ENCODE results near the gene ARF6. TPM values are rescaled to one million over a fixed set of nuclear protein-coding genes. Genes with fewer than 3 reads are reported as not detected.

The ARF6 gene
- total RNA-seq, 1 donor, result 58.6 TPM

DNA sequence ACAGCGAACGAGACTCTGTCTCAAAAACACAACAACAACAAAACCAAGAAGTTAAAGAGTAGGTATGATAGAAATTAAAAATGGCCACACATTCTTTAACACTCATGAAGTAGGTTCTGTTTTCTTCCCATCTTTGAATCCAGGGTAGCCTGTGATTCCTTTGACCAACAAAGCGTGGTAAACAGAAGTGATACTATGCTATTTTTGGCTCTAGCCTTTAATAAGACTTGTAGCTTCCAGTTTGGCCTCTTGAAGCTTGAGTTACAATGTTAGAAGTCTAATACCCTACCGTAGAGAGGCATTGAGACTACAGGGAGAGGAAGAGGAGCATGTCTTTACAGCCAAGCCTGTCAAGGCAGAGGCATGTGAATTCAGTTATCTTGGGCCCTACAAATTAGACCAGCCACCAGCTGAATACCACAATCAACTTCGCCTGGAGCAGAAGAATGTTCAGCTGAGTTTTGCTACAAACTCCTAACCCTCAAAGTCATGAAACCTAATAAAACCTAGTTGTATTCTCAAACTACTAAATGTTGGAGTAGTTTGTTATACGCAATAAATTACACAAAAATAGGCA is 35.4 kb upstream of the ARF6 start:
- no peaks in the 10 kb centered on the region for H3K9me3 ChIP-seq (ENCODE audit: low read depth, low read length)
- peak overlapping the region; percentile 13 for H2AFZ ChIP-seq (ENCODE audit: low read length)

DNA sequence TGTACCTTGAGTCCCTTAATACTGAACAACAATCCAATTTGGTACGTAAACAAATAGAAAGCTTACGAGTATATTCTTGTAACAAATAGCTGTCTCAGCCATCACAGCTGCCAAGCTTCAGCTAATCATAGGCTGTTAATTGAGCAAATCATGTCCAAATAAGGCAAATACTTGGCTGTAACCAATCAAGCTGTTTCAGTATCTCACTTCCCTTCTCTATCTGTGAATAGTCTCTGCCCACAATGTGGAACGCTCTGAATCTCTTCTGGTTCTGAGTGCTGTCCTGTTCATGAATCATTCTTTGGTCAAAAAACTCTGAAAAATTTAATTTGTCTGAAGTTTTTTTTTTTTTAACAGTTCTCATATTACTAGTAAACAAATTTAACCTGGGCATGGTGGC is 34.5 kb upstream of the ARF6 start:
- Histone ChIP-seq H3K4me1 (ENCODE audit: insufficient read depth, low read length) (peaks cover 11% of the 10 kb centered on the region), H4K20me1 (ENCODE audit: insufficient read depth, low read length) (no peaks in the 10 kb centered on the region), H3K9me3 (ENCODE audit: low read depth, low read length) (no peaks in the 10 kb centered on the region), H2AFZ (ENCODE audit: low read length) (no peak overlapping the region), H3K27ac (ENCODE audit: low read depth, low read length) (no peak overlapping the region), H3K36me3 (ENCODE audit: insufficient read depth, low read length) (no peaks in the 10 kb centered on the region), H3K4me3 (ENCODE audit: insufficient read depth, low read length) (no peak overlapping the region), H3K27me3 (ENCODE audit: insufficient read depth, low read length) (no peaks in the 10 kb centered on the region), H3K4me2 (ENCODE audit: insufficient read depth, low read length) (no peak overlapping the region), H3K79me2 (ENCODE audit: insufficient read depth, low read length) (no peaks in the 10 kb centered on the region)
- TF ChIP-seq, protein P1, sequence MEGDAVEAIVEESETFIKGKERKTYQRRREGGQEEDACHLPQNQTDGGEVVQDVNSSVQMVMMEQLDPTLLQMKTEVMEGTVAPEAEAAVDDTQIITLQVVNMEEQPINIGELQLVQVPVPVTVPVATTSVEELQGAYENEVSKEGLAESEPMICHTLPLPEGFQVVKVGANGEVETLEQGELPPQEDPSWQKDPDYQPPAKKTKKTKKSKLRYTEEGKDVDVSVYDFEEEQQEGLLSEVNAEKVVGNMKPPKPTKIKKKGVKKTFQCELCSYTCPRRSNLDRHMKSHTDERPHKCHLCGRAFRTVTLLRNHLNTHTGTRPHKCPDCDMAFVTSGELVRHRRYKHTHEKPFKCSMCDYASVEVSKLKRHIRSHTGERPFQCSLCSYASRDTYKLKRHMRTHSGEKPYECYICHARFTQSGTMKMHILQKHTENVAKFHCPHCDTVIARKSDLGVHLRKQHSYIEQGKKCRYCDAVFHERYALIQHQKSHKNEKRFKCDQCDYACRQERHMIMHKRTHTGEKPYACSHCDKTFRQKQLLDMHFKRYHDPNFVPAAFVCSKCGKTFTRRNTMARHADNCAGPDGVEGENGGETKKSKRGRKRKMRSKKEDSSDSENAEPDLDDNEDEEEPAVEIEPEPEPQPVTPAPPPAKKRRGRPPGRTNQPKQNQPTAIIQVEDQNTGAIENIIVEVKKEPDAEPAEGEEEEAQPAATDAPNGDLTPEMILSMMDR (IDR thresholded peaks at IDR 0.05; ENCODE audit: extremely low read depth, low read depth, low read length), result no peak
- no peak for DNase-seq (ENCODE audit: insufficient read length, low spot score, missing footprints)

More for the DNA sequence above, 35.4 kb upstream of the ARF6 start:
- Histone ChIP-seq H3K36me3 (ENCODE audit: insufficient read depth, low read length) (no peaks in the 10 kb centered on the region), H3K4me2 (ENCODE audit: insufficient read depth, low read length) (no peak overlapping the region), H3K27ac (ENCODE audit: low read depth, low read length) (no peak overlapping the region), H3K79me2 (ENCODE audit: insufficient read depth, low read length) (peaks cover 2% of the 10 kb centered on the region), H4K20me1 (ENCODE audit: insufficient read depth, low read length) (peaks cover under 1% of the 10 kb centered on the region), H3K4me3 (ENCODE audit: insufficient read depth, low read length) (no peak overlapping the region), H3K27me3 (ENCODE audit: insufficient read depth, low read length) (no peaks in the 10 kb centered on the region), H3K4me1 (ENCODE audit: insufficient read depth, low read length) (peaks cover 7% of the 10 kb centered on the region)
- DNase-seq (ENCODE audit: insufficient read length, low spot score, missing footprints), result no peak
- TF ChIP-seq, protein P1 (IDR thresholded peaks at IDR 0.05; ENCODE audit: extremely low read depth, low read depth, low read length), result no peak

DNA sequence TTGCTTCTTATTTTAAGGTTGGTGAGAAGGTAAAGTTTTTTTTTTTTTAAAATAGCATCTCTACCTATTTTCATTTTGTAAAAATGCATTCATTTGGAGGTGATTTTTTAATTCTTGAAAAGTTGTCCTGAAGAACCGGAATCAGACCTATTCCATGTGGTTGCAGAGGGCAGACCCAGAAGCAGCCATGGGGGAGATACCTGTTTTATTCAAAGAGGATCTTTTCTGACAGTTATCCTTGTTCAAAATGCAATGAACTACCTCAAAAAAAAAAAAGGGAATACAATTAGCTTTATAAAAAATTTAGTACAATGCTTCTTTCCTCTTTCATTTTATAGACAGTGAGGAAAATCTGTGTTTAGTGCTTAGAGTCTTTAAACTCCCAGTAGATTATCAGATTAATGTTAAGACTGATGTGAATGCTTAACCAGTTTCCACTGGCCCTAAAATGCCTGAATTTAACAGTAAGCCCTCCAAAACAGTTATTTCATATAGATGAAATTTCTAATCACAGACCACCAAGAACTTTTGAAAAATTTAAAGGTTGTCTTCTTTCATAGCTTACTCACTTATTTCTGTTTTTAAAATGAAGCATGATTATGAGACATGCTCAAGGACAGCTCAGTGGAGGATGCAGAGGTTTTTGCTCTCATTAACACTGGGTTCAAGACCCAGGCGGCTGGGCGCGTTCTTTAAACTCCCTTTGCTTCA is 31.7 kb upstream of the ARF6 start:
- no peaks in the 10 kb centered on the region for H3K79me2 ChIP-seq (ENCODE audit: insufficient read depth, low read length)
- H3K27ac ChIP-seq (ENCODE audit: low read depth, low read length), result peak overlapping the region; percentile 99
- H4K20me1 ChIP-seq (ENCODE audit: insufficient read depth, low read length), result no peaks in the 10 kb centered on the region
- peak overlapping the region; percentile 99 for H2AFZ ChIP-seq (ENCODE audit: low read length)
- H3K4me2 ChIP-seq (ENCODE audit: insufficient read depth, low read length), result peak overlapping the region; percentile 99
- DNase-seq (ENCODE audit: insufficient read length, low spot score, missing footprints), result peak; percentile 14
- H3K4me3 ChIP-seq (ENCODE audit: insufficient read depth, low read length), result peak overlapping the region; percentile 90
- H3K27me3 ChIP-seq (ENCODE audit: insufficient read depth, low read length), result no peaks in the 10 kb centered on the region
- TF ChIP-seq, protein P1 (IDR thresholded peaks at IDR 0.05; ENCODE audit: extremely low read depth, low read depth, low read length), result no peak
- H3K36me3 ChIP-seq (ENCODE audit: insufficient read depth, low read length), result no peaks in the 10 kb centered on the region
- H3K4me1 ChIP-seq (ENCODE audit: insufficient read depth, low read length), result peaks cover 20% of the 10 kb centered on the region
- no peaks in the 10 kb centered on the region for H3K9me3 ChIP-seq (ENCODE audit: low read depth, low read length)

DNA sequence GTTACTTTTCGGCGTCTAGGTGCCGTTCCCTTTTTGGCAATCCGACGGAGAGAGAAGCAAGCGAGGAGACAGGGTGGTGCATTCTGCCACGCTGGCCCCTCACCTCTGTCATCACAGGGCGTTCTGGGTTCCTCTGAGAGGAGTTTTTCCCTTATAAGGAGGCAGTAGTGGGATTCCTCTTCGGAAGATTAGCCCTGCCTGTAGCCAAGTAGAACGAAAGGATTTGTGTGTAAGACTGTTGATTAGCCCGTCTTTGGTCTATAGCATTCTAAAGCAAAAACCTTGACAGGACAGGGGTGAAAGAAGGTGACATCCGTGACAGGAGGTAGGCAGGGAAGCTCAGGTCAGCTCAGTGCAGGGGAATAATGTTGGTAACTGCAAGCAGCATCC is 31.2 kb upstream of the ARF6 start:
- Histone ChIP-seq H3K4me1 (ENCODE audit: insufficient read depth, low read length) (peaks cover 20% of the 10 kb centered on the region), H3K27ac (ENCODE audit: low read depth, low read length) (peak overlapping the region; percentile 99), H3K79me2 (ENCODE audit: insufficient read depth, low read length) (no peaks in the 10 kb centered on the region), H3K9me3 (ENCODE audit: low read depth, low read length) (no peaks in the 10 kb centered on the region), H3K27me3 (ENCODE audit: insufficient read depth, low read length) (no peaks in the 10 kb centered on the region), H3K4me2 (ENCODE audit: insufficient read depth, low read length) (peak overlapping the region; percentile 99), H3K36me3 (ENCODE audit: insufficient read depth, low read length) (no peaks in the 10 kb centered on the region), H4K20me1 (ENCODE audit: insufficient read depth, low read length) (no peaks in the 10 kb centered on the region), H2AFZ (ENCODE audit: low read length) (peak overlapping the region; percentile 99), H3K4me3 (ENCODE audit: insufficient read depth, low read length) (peak overlapping the region; percentile 90)
- DNase-seq (ENCODE audit: insufficient read length, low spot score, missing footprints), result peak; percentile 66
- TF ChIP-seq, protein P1 (IDR thresholded peaks at IDR 0.05; ENCODE audit: extremely low read depth, low read depth, low read length), result no peak

Measured in osteoblast (primary cell).